Heart left ventricle (tissue), 13 donors: ENCODE measurements around the gene ATP6V1G2.
A peak's percentile ranks its signal among the peaks of the same experiment; 100 is the strongest.

Experiments used
- POLR2A ChIP-seq, 2 donors: fragments of 450-650 bp; IDR thresholded peaks; one replicate each; pipeline ENCODE4 v1.6.1; 2017; ENCODE audit warnings: antibody characterized with exemption in 2 of 2, mild to moderate bottlenecking in 2 of 2, moderate library complexity in 2 of 2
- TF ChIP-seq, protein P1 (sequence below), 12 donors: fragments of 200-600 bp; sonication (generic) in 4 of 12; IDR thresholded peaks; one replicate each; pipeline versions ENCODE4 v1.5.0 to v1.8.0; 2018 to 2022; ENCODE audit warnings: antibody characterized with exemption in 12 of 12, mild to moderate bottlenecking in 5 of 12
- donor health status: ischemic (EF 13 %, LVEDD 7.1; RV severe dilation, severe dysfunction).
- donor health status: DM: no; HTN: yes; CAD: no.
- donor health status: DM: no; HTN: no; CAD: no.
- donor health status: ischemic (EF 25% LVEDD 6.9; RV normal size, moderate dysfunction).
- donor health status: ischemic (EF 25% LVEDD 5.7; RV mildly dilated, moderate dysfunction).
- donor health status: ischemic (EF 35%, LVEDD 5.7; RV mildly dilated, moderate dysfunction).
- donor health status: nonischemic (EF 11% LVEDD 7.7; RV severe dilation, severe dysfunction).
- donor health status: DM: yes; HTN: yes; CAD: no.
- donor health status: PGD.
- donor health status: ischemic (EF 29% LVEDD 5.4; RV normal size, mild dysfunction).
- donor health status: nonischemic (EF 23%, LVEDD 6.1; RV moderate dilation, normal function).

DNA sequence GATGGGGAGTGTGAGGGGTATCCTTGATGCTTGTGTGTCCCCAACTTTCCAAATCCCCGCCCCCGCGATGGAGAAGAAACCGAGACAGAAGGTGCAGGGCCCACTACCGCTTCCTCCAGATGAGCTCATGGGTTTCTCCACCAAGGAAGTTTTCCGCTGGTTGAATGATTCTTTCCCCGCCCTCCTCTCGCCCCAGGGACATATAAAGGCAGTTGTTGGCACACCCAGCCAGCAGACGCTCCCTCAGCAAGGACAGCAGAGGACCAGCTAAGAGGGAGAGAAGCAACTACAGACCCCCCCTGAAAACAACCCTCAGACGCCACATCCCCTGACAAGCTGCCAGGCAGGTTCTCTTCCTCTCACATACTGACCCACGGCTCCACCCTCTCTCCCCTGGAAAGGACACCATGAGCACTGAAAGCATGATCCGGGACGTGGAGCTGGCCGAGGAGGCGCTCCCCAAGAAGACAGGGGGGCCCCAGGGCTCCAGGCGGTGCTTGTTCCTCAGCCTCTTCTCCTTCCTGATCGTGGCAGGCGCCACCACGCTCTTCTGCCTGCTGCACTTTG lies 29.0 kb upstream of the ATP6V1G2 start, which contains the start of gene TNF:
- TF ChIP-seq, protein P1, sequence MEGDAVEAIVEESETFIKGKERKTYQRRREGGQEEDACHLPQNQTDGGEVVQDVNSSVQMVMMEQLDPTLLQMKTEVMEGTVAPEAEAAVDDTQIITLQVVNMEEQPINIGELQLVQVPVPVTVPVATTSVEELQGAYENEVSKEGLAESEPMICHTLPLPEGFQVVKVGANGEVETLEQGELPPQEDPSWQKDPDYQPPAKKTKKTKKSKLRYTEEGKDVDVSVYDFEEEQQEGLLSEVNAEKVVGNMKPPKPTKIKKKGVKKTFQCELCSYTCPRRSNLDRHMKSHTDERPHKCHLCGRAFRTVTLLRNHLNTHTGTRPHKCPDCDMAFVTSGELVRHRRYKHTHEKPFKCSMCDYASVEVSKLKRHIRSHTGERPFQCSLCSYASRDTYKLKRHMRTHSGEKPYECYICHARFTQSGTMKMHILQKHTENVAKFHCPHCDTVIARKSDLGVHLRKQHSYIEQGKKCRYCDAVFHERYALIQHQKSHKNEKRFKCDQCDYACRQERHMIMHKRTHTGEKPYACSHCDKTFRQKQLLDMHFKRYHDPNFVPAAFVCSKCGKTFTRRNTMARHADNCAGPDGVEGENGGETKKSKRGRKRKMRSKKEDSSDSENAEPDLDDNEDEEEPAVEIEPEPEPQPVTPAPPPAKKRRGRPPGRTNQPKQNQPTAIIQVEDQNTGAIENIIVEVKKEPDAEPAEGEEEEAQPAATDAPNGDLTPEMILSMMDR (IDR thresholded peaks at IDR 0.05) = no peak
- TF ChIP-seq POLR2A (IDR thresholded peaks at IDR 0.05) = peak in 1 of 2 donors; percentile 75
